GM21619 (cell line): ENCODE data around the gene GPR108.
"Not testable (repeated sequence)": the region's sequence is repeated elsewhere in the genome, so short reads cannot be mapped to it uniquely, and the experiment has no call there.

Experiments
- ATAC-seq: cut with Tn5 transposase; IDR thresholded peaks from one replicate; pipeline ENCODE4 v1.9.1; 2021; ENCODE audit not compliant: unreplicated experiment

The GPR108 gene

GRCh38 chr19:6761053-6761676, 23.8 kb upstream of the GPR108 start:
- ATAC-seq = no peak

- ATAC-seq = no peak
Observed at GRCh38 chr19:6760606-6761005, 23.2 kb upstream of the GPR108 start.

- no peak for ATAC-seq
Observed at GRCh38 chr19:6754653-6755463, 17.5 kb upstream of the GPR108 start.

GRCh38 chr19:6754136-6754535, 16.8 kb upstream of the GPR108 start:
- ATAC-seq = no peak

GRCh38 chr19:6753178-6754031, 16.0 kb upstream of the GPR108 start:
- ATAC-seq = peak; percentile 71

- no peak for ATAC-seq
Observed at GRCh38 chr19:6752256-6753177, 15.1 kb upstream of the GPR108 start.

- no peak for ATAC-seq
Observed at GRCh38 chr19:6751189-6751588, 13.8 kb upstream of the GPR108 start.

GRCh38 chr19:6750062-6750461, 12.7 kb upstream of the GPR108 start:
- no peak for ATAC-seq

GRCh38 chr19:6748543-6748942, 11.2 kb upstream of the GPR108 start:
- not testable (repeated sequence) for ATAC-seq

- ATAC-seq = no peak
Observed at GRCh38 chr19:6745965-6746364, 8.6 kb upstream of the GPR108 start.

GRCh38 chr19:6744381-6745301, 7.3 kb upstream of the GPR108 start:
- ATAC-seq = no peak

- no peak for ATAC-seq
Observed at GRCh38 chr19:6743714-6744380, 6.5 kb upstream of the GPR108 start.

GRCh38 chr19:6743066-6743465, 5.7 kb upstream of the GPR108 start:
- ATAC-seq = no peak

- no peak for ATAC-seq
Observed at GRCh38 chr19:6740589-6741343, 3.4 kb upstream of the GPR108 start.

- ATAC-seq = no peak
Observed at GRCh38 chr19:6739883-6740588, 2.7 kb upstream of the GPR108 start.

- ATAC-seq = no peak
Observed at GRCh38 chr19:6739390-6739882, 2.1 kb upstream of the GPR108 start, which contains the start of gene TRIP10. TSS of gene TRIP10 (plus strand) at chr19:6739680. CDS start at chr19:6739762, 82 bp downstream.

- ATAC-seq = no peak
Observed at GRCh38 chr19:6738787-6739389, 1.5 kb upstream of the GPR108 start.
